Spinal cord (tissue), 10 donors: ENCODE measurements around the gene RAB11FIP2. TPM values are rescaled to one million over a fixed set of nuclear protein-coding genes. Genes with fewer than 3 reads are reported as not detected.

Experiments
- DNase-seq, 6 donors: peaks; one replicate each; pipeline versions ENCODE4 v3.0.0 to v3.0.0-alpha.2; 2013 to 2015; ENCODE audit warnings: low spot score in 6 of 6, low read depth in 4 of 6
- H3K27ac ChIP-seq: one replicate; pipeline ENCODE4 v1.5.1; 2013; ENCODE audit warnings: low read depth, low read length, control low read depth
- H3K27me3 ChIP-seq: one replicate; pipeline ENCODE4 v1.6.1; 2013; ENCODE audit warnings: low read length; ENCODE audit not compliant: control insufficient read depth, insufficient read depth
- H3K36me3 ChIP-seq: one replicate; pipeline ENCODE4 v1.6.1; 2013; ENCODE audit warnings: low read length; ENCODE audit not compliant: control insufficient read depth, insufficient read depth
- H3K4me1 ChIP-seq: one replicate; pipeline ENCODE4 v1.6.1; 2013; ENCODE audit warnings: low read length; ENCODE audit not compliant: control insufficient read depth, insufficient read depth
- H3K4me3 ChIP-seq: one replicate; pipeline ENCODE4 v1.5.1; 2013; ENCODE audit warnings: low read depth, low read length, control low read depth
- H3K9me3 ChIP-seq: one replicate; pipeline ENCODE4 v1.6.1; 2013; ENCODE audit warnings: low read length; ENCODE audit not compliant: control insufficient read depth, insufficient read depth
- WGBS: methylation state at CpG from one replicate; pipeline ENCODE4 v1.1.5; 2013; ENCODE audit warnings: missing lambda C conversion rate; ENCODE audit not compliant: insufficient coverage; 5-methylcytosine and 5-hydroxymethylcytosine counted together
- polyA plus RNA-seq, 2 donors: library from polyadenylated mRNA; unstranded; fragments of 120-200 nt; gene quantifications; one replicate each; pipeline ENCODE4 v1.2.1, GENCODE V29; 2013; ENCODE audit not compliant: insufficient read length in 2 of 2
- total RNA-seq, 2 donors: library from RNA; depleted of rRNA in 1 of 2; stranded (reverse); fragments of 120-200 nt in 1 of 2; fragments of >200 nt in 1 of 2; gene quantifications; one replicate each; pipeline versions ENCODE4 v1.2.3 to v1.2.4, GENCODE V29; 2013 to 2014
- donor health status: healthy.

Gene RAB11FIP2
- total and polyA plus RNA-seq, 4 donors, result 20.3 to 51.6 (median 37.1) TPM

- WGBS, result 63% methylated on average over 7 of the region's 8 CpGs
- no peaks in the 10 kb centered on the region for H3K36me3 ChIP-seq
- H3K9me3 ChIP-seq, result no peaks in the 10 kb centered on the region
- no peaks in the 10 kb centered on the region for H3K27me3 ChIP-seq
- peak in 3 of 6 donors; percentile 6 to 46 (median 32) for DNase-seq
- H3K4me3 ChIP-seq, result no peak overlapping the region
- H3K27ac ChIP-seq, result no peak overlapping the region
- H3K4me1 ChIP-seq, result no peaks in the 10 kb centered on the region
Observed at GRCh38 chr10:117991701-117992100, 55.0 kb downstream of the RAB11FIP2 start.

- no CpG with 5 or more reads among the region's 4 CpGs for WGBS
- no peaks in the 10 kb centered on the region for H3K27me3 ChIP-seq
- no peaks in the 10 kb centered on the region for H3K4me1 ChIP-seq
- H3K4me3 ChIP-seq, result no peak overlapping the region
- H3K9me3 ChIP-seq, result no peaks in the 10 kb centered on the region
- H3K27ac ChIP-seq, result no peak overlapping the region
- H3K36me3 ChIP-seq, result no peaks in the 10 kb centered on the region
- no peak for DNase-seq
Observed at GRCh38 chr10:117989962-117990361, 56.8 kb downstream of the RAB11FIP2 start.

GRCh38 chr10:117988814-117989213 is 57.9 kb downstream of the RAB11FIP2 start:
- Histone ChIP-seq H3K4me1 (no peaks in the 10 kb centered on the region), H3K27ac (no peak overlapping the region), H3K4me3 (no peak overlapping the region), H3K27me3 (no peaks in the 10 kb centered on the region), H3K9me3 (no peaks in the 10 kb centered on the region), H3K36me3 (no peaks in the 10 kb centered on the region)
- no peak for DNase-seq
- WGBS, result no CpG with 5 or more reads among the region's 3 CpGs

GRCh38 chr10:117987244-117987909 is 59.4 kb downstream of the RAB11FIP2 start:
- no peak for DNase-seq
- H3K27ac ChIP-seq, result no peak overlapping the region
- no peaks in the 10 kb centered on the region for H3K36me3 ChIP-seq

GRCh38 chr10:117983961-117984360 is 62.8 kb downstream of the RAB11FIP2 start:
- no peaks in the 10 kb centered on the region for H3K27me3 ChIP-seq
- H3K27ac ChIP-seq, result no peak overlapping the region
- H3K9me3 ChIP-seq, result no peaks in the 10 kb centered on the region
- H3K4me3 ChIP-seq, result no peak overlapping the region
- no peak for DNase-seq
- 100% methylated on average over 1 of the region's 2 CpGs for WGBS
- no peaks in the 10 kb centered on the region for H3K36me3 ChIP-seq
- no peaks in the 10 kb centered on the region for H3K4me1 ChIP-seq

More at GRCh38 chr10:117987244-117987909, 59.4 kb downstream of the RAB11FIP2 start:
- no peaks in the 10 kb centered on the region for H3K4me1 ChIP-seq
- H3K9me3 ChIP-seq, result no peaks in the 10 kb centered on the region
- H3K4me3 ChIP-seq, result no peak overlapping the region
- no peaks in the 10 kb centered on the region for H3K27me3 ChIP-seq

GRCh38 chr10:117980755-117981702 is 65.7 kb downstream of the RAB11FIP2 start:
- no peak for DNase-seq
- WGBS, result 100% methylated on average over 3 of the region's 4 CpGs
- no peaks in the 10 kb centered on the region for H3K27me3 ChIP-seq
- no peaks in the 10 kb centered on the region for H3K4me1 ChIP-seq
- no peaks in the 10 kb centered on the region for H3K36me3 ChIP-seq
- H3K27ac ChIP-seq, result no peak overlapping the region
- no peak overlapping the region for H3K4me3 ChIP-seq
- no peaks in the 10 kb centered on the region for H3K9me3 ChIP-seq

- no peak overlapping the region for H3K27ac ChIP-seq
- H3K9me3 ChIP-seq, result no peaks in the 10 kb centered on the region
- H3K4me3 ChIP-seq, result no peak overlapping the region
- DNase-seq, result no peak
- no CpG with 5 or more reads among the region's 2 CpGs for WGBS
- no peaks in the 10 kb centered on the region for H3K27me3 ChIP-seq
- no peaks in the 10 kb centered on the region for H3K36me3 ChIP-seq
- no peaks in the 10 kb centered on the region for H3K4me1 ChIP-seq
Observed at GRCh38 chr10:117980216-117980615, 66.5 kb downstream of the RAB11FIP2 start.

GRCh38 chr10:117972168-117972837 is 74.4 kb downstream of the RAB11FIP2 start:
- no peaks in the 10 kb centered on the region for H3K9me3 ChIP-seq
- H3K27me3 ChIP-seq, result no peaks in the 10 kb centered on the region
- no peaks in the 10 kb centered on the region for H3K4me1 ChIP-seq
- H3K27ac ChIP-seq, result no peak overlapping the region
- peak in 1 of 6 donors; percentile 5 for DNase-seq
- whole genome bisulfite sequencing, result 90% methylated on average over 2 of the region's 5 CpGs
- H3K36me3 ChIP-seq, result no peaks in the 10 kb centered on the region
- H3K4me3 ChIP-seq, result no peak overlapping the region

- Histone ChIP-seq H3K27me3 (no peaks in the 10 kb centered on the region), H3K36me3 (no peaks in the 10 kb centered on the region), H3K4me1 (no peaks in the 10 kb centered on the region), H3K27ac (no peak overlapping the region), H3K9me3 (no peaks in the 10 kb centered on the region), H3K4me3 (no peak overlapping the region)
- 100% methylated on average over 1 of the region's 2 CpGs for WGBS
- DNase-seq, result no peak
Observed at GRCh38 chr10:117970962-117971361, 75.8 kb downstream of the RAB11FIP2 start.
